Mesendoderm (in vitro differentiated cells): ENCODE data around the gene AARS1.
"Not testable (repeated sequence)": the region's sequence is repeated elsewhere in the genome, so short reads cannot be mapped to it uniquely, and the experiment has no call there.

ENCODE experiments used
- DNase-seq: peaks from one replicate; pipeline ENCODE4 v3.0.0; 2013
- H2AK5ac ChIP-seq: 2 replicates; pipeline ENCODE4 v1.6.1; 2013; ENCODE audit warnings: low read length, inconsistent platforms
- H2BK120ac ChIP-seq: 2 replicates; pipeline ENCODE4 v1.6.1; 2013; ENCODE audit warnings: low read depth, mild to moderate bottlenecking, low read length, moderate library complexity, mixed read lengths
- H2BK15ac ChIP-seq: replicated peaks from 2 replicates; pipeline ENCODE4 v1.6.1; 2013; ENCODE audit warnings: low read depth, mild to moderate bottlenecking, moderate library complexity
- H2BK5ac ChIP-seq: 2 replicates; pipeline ENCODE4 v1.6.1; 2013; ENCODE audit warnings: low read length, inconsistent platforms
- H3K18ac ChIP-seq: 2 replicates; pipeline ENCODE4 v1.6.1; 2013; ENCODE audit warnings: mild to moderate bottlenecking, low read length, mixed read lengths
- H3K23ac ChIP-seq: one replicate; pipeline ENCODE4 v1.6.1; 2013; ENCODE audit warnings: low read length
- H3K27ac ChIP-seq: 2 replicates; pipeline ENCODE4 v1.5.1; 2013; ENCODE audit warnings: low read depth, mild to moderate bottlenecking, inconsistent platforms, low read length, moderate library complexity
- H3K27me3 ChIP-seq: 2 replicates; pipeline ENCODE4 v1.6.1; 2013; ENCODE audit warnings: low read length, control low read depth, mild to moderate bottlenecking, inconsistent platforms; ENCODE audit not compliant: insufficient read depth, poor library complexity
- H3K36me3 ChIP-seq: 2 replicates; pipeline ENCODE4 v1.6.1; 2013; ENCODE audit warnings: low read length, inconsistent platforms; ENCODE audit not compliant: control insufficient read depth, insufficient read depth
- H3K4ac ChIP-seq: one replicate; pipeline ENCODE4 v1.6.1; 2013; ENCODE audit warnings: low read depth, mild to moderate bottlenecking, low read length, moderate library complexity
- H3K4me1 ChIP-seq: 2 replicates; pipeline ENCODE4 v1.6.1; 2013; ENCODE audit warnings: low read depth, low read length, inconsistent platforms; ENCODE audit not compliant: control insufficient read depth
- H3K4me2 ChIP-seq: 2 replicates; pipeline ENCODE4 v1.6.1; 2013; ENCODE audit warnings: low read length
- H3K4me3 ChIP-seq: 2 replicates; pipeline ENCODE4 v1.5.1; 2013; ENCODE audit warnings: mild to moderate bottlenecking, low read length
- H3K56ac ChIP-seq: one replicate; pipeline ENCODE4 v1.6.1; 2013; ENCODE audit warnings: low read length
- H3K79me1 ChIP-seq: 2 replicates; pipeline ENCODE4 v1.6.1; 2013; ENCODE audit warnings: low read length, inconsistent platforms
- H3K79me2 ChIP-seq: 2 replicates; pipeline ENCODE4 v1.6.1; 2013; ENCODE audit warnings: mild to moderate bottlenecking, low read length; ENCODE audit not compliant: control insufficient read depth, insufficient read depth
- H3K9ac ChIP-seq: 2 replicates; pipeline ENCODE4 v1.6.1; 2013; ENCODE audit warnings: low read length, inconsistent platforms
- H4K5ac ChIP-seq: one replicate; pipeline ENCODE4 v1.6.1; 2013; ENCODE audit warnings: low read length
- H4K8ac ChIP-seq: one replicate; pipeline ENCODE4 v1.6.1; 2013; ENCODE audit warnings: low read depth, mild to moderate bottlenecking, control low read depth, low read length, moderate library complexity
- WGBS: extraction: QIAGEN DNeasy Blood & Tissue Kit; methylation state at CpG from one replicate; pipeline ENCODE4 v1.1.7; 2013; ENCODE audit warnings: low lambda C conversion rate, missing lambda C conversion rate; ENCODE audit not compliant: insufficient coverage; ENCODE audit errors: extremely low coverage; 5-methylcytosine and 5-hydroxymethylcytosine counted together

The AARS1 gene

DNA sequence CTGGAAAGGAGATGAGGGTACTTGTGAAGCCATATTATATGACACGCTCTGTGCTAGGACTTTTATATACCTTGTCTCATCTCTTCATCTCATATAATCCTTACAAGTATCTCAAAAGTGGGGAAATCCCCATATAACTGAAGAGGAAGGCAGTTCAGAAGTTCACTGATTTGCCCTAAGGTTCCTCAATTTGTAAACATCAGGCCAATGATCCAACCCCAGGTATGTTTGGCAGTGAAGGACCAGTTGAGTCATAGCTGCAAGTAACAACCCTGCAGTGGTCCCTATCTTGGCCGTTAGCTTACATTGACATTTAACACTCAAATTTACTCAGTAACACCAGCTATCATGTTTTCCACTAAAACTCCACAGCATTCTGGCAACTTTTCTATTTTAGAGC is 70.7 kb downstream of the AARS1 start:
- H2AK5ac ChIP-seq = not testable (repeated sequence)
- no CpG with 5 or more reads among the region's 2 CpGs for WGBS

DNA sequence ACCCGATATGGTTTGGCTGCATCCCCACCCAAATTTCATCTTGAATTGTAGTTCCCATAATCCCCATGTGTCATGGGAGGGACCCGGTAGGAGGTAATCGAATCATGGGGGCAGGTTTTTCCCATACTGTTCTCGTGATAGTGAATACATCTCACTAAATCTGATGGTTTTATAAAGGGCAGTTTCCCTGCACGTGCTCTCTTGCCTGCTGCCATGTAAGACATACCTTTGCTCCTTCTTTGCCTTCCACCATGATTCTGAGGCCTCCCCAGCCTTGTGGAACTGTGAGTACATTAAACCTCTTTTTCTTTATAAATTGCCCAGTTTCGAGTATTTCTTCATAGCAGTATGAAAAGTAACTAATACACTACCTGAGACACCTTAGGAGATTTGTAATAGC is 82.9 kb downstream of the AARS1 start:
- not testable (repeated sequence) for H3K4me3 ChIP-seq, H3K79me1 ChIP-seq, H3K23ac ChIP-seq, H4K5ac ChIP-seq, H2BK15ac ChIP-seq, H3K56ac ChIP-seq, H2AK5ac ChIP-seq, H3K4me2 ChIP-seq, H2BK120ac ChIP-seq, H3K4me1 ChIP-seq, H3K18ac ChIP-seq, H4K8ac ChIP-seq, H3K9ac ChIP-seq, H3K79me2 ChIP-seq, DNase-seq, H3K27me3 ChIP-seq, H2BK5ac ChIP-seq, H3K4ac ChIP-seq, H3K27ac ChIP-seq, H3K36me3 ChIP-seq
- WGBS = no CpG with 5 or more reads among the region's 6 CpGs

More for the DNA sequence above, 70.7 kb downstream of the AARS1 start:
- H3K79me2 ChIP-seq, H3K4me3 ChIP-seq, H3K4ac ChIP-seq, H4K5ac ChIP-seq, H3K4me2 ChIP-seq, H4K8ac ChIP-seq, H2BK5ac ChIP-seq, H2BK15ac ChIP-seq, H2BK120ac ChIP-seq, H3K27ac ChIP-seq, H3K18ac ChIP-seq, H3K23ac ChIP-seq, H3K36me3 ChIP-seq, H3K27me3 ChIP-seq, H3K4me1 ChIP-seq, H3K9ac ChIP-seq, H3K56ac ChIP-seq, DNase-seq, H3K79me1 ChIP-seq: not testable (repeated sequence)

DNA sequence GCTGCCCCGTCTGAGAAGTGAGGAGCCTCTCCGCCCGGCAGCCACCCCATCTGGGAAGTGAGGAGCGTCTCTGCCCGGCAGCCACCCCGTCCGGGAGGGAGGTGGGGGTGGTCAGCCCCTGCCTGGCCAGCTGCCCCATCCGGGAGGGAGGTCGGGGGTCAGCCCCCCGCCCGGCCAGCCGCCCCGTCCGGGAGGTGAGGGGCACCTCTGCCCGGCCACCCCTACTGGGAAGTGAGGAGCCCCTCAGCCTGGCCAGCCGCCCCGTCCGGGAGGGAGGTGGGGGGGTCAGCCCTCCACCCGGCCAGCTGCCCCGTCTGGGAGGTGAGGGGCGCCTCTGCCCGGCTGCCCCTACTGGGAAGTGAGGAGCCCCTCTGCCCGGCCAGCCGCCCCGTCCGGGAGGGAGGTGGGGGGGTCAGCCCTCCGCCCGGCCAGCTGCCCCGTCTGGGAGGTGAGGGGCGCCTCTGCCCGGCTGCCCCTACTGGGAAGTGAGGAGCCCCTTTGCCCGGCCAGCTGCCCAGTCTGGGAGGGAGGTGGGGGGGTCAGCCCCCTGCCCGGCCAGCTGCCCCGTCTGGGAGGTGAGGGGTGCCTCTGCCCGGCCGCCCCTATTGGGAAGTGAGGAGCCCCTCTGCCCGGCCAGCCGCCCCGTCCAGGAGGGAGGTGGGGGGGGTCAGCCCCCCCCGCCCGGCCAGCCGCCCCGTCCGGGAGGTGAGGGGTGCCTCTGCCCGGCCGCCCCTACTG is 84.5 kb downstream of the AARS1 start:
- not testable (repeated sequence) for H3K27ac ChIP-seq, H4K8ac ChIP-seq, H2AK5ac ChIP-seq, H3K4ac ChIP-seq, H2BK5ac ChIP-seq, H3K4me2 ChIP-seq, H3K27me3 ChIP-seq, H2BK15ac ChIP-seq, H3K79me2 ChIP-seq, H3K4me1 ChIP-seq, H2BK120ac ChIP-seq, H3K4me3 ChIP-seq, H3K9ac ChIP-seq, DNase-seq, H3K56ac ChIP-seq, H4K5ac ChIP-seq, H3K18ac ChIP-seq, H3K23ac ChIP-seq, H3K79me1 ChIP-seq, H3K36me3 ChIP-seq
- no CpG with 5 or more reads among the region's 46 CpGs for WGBS

DNA sequence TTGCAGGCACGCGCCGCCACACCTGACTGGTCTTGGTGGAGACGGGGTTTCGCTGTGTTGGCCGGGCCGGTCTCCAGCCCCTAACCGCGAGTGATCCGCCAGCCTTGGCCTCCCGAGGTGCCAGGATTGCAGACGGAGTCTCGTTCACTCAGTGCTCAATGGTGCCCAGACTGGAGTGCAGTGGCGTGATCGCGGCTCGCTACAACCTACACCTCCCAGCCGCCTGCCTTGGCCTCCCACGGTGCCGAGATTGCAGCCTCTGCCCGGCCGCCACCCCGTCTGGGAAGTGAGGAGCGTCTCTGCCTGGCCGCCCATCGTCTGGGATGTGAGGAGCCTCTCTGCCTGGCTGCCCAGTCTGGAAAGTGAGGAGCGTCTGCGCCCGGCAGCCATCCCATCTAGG is 85.3 kb downstream of the AARS1 start:
- H4K8ac ChIP-seq, H3K27ac ChIP-seq, H3K36me3 ChIP-seq, H3K27me3 ChIP-seq, H2BK15ac ChIP-seq, H3K79me2 ChIP-seq, H3K79me1 ChIP-seq, H3K4me3 ChIP-seq, H3K18ac ChIP-seq, H4K5ac ChIP-seq, H3K56ac ChIP-seq, H2BK5ac ChIP-seq, DNase-seq, H2AK5ac ChIP-seq, H2BK120ac ChIP-seq, H3K23ac ChIP-seq, H3K4ac ChIP-seq, H3K9ac ChIP-seq, H3K4me2 ChIP-seq, H3K4me1 ChIP-seq: not testable (repeated sequence)
- WGBS = no CpG with 5 or more reads among the region's 29 CpGs

DNA sequence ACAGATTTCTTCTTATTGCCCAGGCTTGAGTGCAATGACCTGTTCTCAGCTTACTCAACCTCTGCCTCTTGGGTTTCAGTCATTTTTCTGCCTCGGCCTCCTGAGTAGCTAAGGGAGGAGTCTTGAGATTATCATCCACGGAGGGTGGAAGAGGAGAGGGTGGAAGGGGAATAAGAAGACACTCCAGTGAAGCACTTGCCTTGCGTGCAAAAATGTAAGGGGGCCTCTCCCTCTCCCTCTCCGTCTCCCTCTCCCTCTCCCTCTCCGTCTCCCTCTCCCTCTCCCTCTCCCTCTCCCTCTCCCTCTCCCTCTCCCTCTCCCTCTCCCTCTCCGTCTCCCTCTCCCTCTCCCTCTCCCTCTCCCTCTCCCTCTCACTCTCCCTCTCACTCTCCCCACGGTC is 85.8 kb downstream of the AARS1 start:
- WGBS = no CpG with 5 or more reads among the region's 7 CpGs

More for the DNA sequence above, 85.8 kb downstream of the AARS1 start:
- H3K4ac ChIP-seq, H3K9ac ChIP-seq, H3K4me2 ChIP-seq, H3K4me1 ChIP-seq, H3K27me3 ChIP-seq, H4K8ac ChIP-seq, H3K18ac ChIP-seq, H3K79me1 ChIP-seq, H3K4me3 ChIP-seq, H4K5ac ChIP-seq, H2BK15ac ChIP-seq, H2BK120ac ChIP-seq, H3K23ac ChIP-seq, H3K56ac ChIP-seq, H2BK5ac ChIP-seq, H3K36me3 ChIP-seq, H3K79me2 ChIP-seq, DNase-seq, H3K27ac ChIP-seq, H2AK5ac ChIP-seq: not testable (repeated sequence)
